Testis (tissue), 5 donors: ENCODE data around the gene LGALS12. TPM values are rescaled to one million over a fixed set of nuclear protein-coding genes. Genes with fewer than 3 reads are reported as not detected.

Source experiments
- DNase-seq: peaks from one replicate; pipeline ENCODE4 v3.0.0-alpha.2; 2019
- H3K27ac ChIP-seq, 2 donors: fragments of 200-600 bp; sonication (generic); one replicate each; pipeline ENCODE4 v1.5.1; 2019
- H3K27me3 ChIP-seq: fragments of 200-600 bp; sonication (generic); one replicate; pipeline ENCODE4 v1.5.1; 2019
- H3K36me3 ChIP-seq: fragments of 200-600 bp; sonication (generic); one replicate; pipeline ENCODE4 v1.5.1; 2017; ENCODE audit warnings: low read depth; ENCODE audit errors: missing control alignments
- H3K4me1 ChIP-seq: fragments of 200-600 bp; sonication (generic); one replicate; pipeline ENCODE4 v1.5.1; 2019
- H3K4me3 ChIP-seq, 2 donors: fragments of 200-600 bp; sonication (generic); one replicate each; pipeline ENCODE4 v1.5.1; 2017 to 2019
- H3K9me3 ChIP-seq: fragments of 200-600 bp; sonication (generic); one replicate; pipeline ENCODE4 v1.5.1; 2017
- CTCF ChIP-seq, 3 experiments: fragments of 450-650 bp in 2 of 3; fragments of 200-600 bp in 1 of 3; sonication (generic) in 1 of 3; IDR thresholded peaks; one replicate each; pipeline ENCODE4 v1.5.1; 2016 to 2019; ENCODE audit warnings: antibody characterized with exemption in 3 of 3, mild to moderate bottlenecking in 2 of 3, moderate library complexity in 1 of 3
- POLR2A ChIP-seq: fragments of 450-650 bp; IDR thresholded peaks from one replicate; pipeline ENCODE4 v1.6.1; 2017; ENCODE audit warnings: antibody characterized with exemption, mild to moderate bottlenecking, moderate library complexity
- WGBS, 2 donors: methylation state at CpG; one replicate each; pipeline ENCODE4 v1.1.5; 2018; 5-methylcytosine and 5-hydroxymethylcytosine counted together
- intact Hi-C: fragments of 100-400 bp; cut with DNase I; formaldehyde crosslinking; loops from one replicate; pipeline ENCODE4 v1.15.1; 2023; ENCODE audit warnings: low total_unique reads
- long read RNA-seq, 2 donors: transcript quantifications; one replicate each; lab custom pipeline, GENCODE V29; 2026
- polyA plus RNA-seq: library from polyadenylated mRNA; stranded (reverse); fragments of 350-450 nt; fragmentation: Illumina TruSeq; extraction: RNeasy Lipid Tissue Mini Kit (QIAGEN cat#74804); gene quantifications from one replicate; pipeline ENCODE4 v1.2.3, GENCODE V29; 2014; ENCODE audit warnings: low read depth, low replicate concordance; ENCODE audit not compliant: insufficient read depth
- total RNA-seq, 2 donors: library from RNA; depleted of rRNA; stranded (reverse); fragments of >200 nt; gene quantifications; one replicate each; pipeline ENCODE4 v1.2.3, GENCODE V29; 2016

Gene LGALS12
- total RNA-seq, result under 1 TPM in 1 of 2 donors, not detected in 1; 0.37 TPM
- polyA plus RNA-seq, result not detected
- long read RNA-seq, donor 1, result 0 reads
- long read RNA-seq, donor 2, result 0 reads

DNA sequence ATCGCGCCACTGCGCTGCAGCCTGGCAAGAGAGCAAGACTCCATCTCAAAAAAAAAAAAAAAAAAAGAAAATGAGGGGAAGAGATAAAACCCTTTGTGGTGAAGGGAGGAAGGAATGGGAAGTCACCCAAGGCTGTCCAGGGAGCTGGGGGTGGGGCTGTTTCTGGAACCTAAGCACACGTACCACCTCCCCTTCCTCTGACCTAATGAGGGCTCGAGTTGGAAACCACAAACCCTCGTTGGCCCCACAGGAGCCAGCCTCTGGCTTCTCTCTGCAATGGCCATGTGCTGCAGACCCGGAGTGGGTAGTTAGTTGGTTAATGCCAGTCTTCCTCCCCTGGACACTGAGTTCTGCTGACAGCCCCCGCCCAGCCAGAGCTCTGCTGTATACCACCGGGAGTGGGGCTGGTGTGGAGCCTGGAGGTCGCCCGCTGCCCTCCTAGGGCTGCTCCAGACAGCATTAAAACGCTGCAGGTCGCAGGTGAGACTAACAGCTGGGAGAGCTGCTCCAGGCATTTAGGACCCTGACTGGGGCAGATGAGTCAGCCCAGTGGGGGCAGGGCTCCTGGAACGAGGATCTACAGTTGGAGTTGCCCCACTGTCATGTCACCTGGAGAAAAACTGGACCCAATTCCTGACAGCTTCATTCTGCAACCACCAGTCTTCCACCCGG is at the start of gene LGALS12:
Gene LGALS12 (plus strand): TSS at position 228 of the 672 bp plus-strand sequence. CDS start 375 bp downstream, at position 603.
- Histone ChIP-seq H3K27me3 (no peaks in the 10 kb centered on the region), H3K4me1 (peaks cover 15% of the 10 kb centered on the region), H3K36me3 (no peaks in the 10 kb centered on the region), H3K9me3 (no peaks in the 10 kb centered on the region), H3K27ac (no peak within 1 kb of the TSS), H3K4me3 (no peak within 1 kb of the TSS)
- DNase-seq, result no peak
- WGBS, 2 donors, result 72 to 82% methylated on average over 8 to 15 of the region's 15 CpGs
- intact Hi-C loops, result no loop called here
- TF ChIP-seq POLR2A (no peak), CTCF (IDR thresholded peaks at IDR 0.05) (no peak)

DNA sequence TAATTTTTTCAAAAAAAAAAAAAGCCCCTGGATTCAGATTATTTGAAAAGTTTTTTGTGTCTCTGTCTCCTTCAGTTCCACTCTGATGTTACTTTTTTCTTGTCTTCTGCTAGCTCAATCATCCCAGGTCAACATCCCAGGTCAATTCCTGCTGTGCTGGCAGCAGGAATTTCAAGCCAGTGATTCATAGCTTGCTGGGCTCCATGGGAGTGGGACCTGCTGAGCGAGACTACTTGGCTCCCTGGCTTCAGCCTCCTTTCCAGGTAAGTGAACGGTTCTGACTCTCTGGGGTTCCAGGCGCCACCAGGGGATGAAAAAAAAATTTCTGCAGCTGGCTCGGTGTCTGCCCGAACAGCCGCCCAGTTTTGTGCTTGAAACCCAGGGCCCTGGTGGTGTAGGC is 46.3 kb upstream of the LGALS12 start:
- no peak for DNase-seq
- H3K36me3 ChIP-seq, result no peaks in the 10 kb centered on the region
- WGBS, 2 donors, result 64 to 75% methylated on average over 6 of the region's 6 CpGs
- H3K27me3 ChIP-seq, result no peaks in the 10 kb centered on the region
- intact Hi-C loops, result no loop called here
- no peak overlapping the region for H3K27ac ChIP-seq
- H3K4me1 ChIP-seq, result no peaks in the 10 kb centered on the region
- no peak for TF ChIP-seq POLR2A
- TF ChIP-seq CTCF (IDR thresholded peaks at IDR 0.05), result no peak
- H3K4me3 ChIP-seq, result no peak overlapping the region
- no peaks in the 10 kb centered on the region for H3K9me3 ChIP-seq

DNA sequence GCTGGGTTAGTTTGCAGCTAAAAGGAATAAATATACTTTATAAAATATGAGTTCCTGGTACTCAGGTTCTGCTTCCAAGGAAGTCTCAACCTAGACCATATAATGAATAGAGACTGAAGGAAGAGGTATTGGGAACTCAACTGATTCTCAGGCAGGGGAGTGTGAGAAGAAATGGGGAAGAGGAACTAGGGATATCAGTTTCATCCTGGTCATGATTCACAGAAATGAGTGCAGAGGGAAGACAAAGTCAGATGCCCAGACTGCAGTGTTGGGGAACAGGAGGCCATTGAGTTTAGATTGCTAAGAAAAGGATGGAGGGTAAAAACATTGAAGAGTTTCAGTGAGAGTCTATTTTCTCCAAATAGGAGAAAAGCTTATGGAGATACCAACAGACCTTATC is 43.7 kb upstream of the LGALS12 start:
- no peaks in the 10 kb centered on the region for H3K4me1 ChIP-seq
- no peak for TF ChIP-seq POLR2A
- TF ChIP-seq CTCF (IDR thresholded peaks at IDR 0.05), result no peak
- DNase-seq, result no peak
- no peaks in the 10 kb centered on the region for H3K9me3 ChIP-seq
- no peak overlapping the region for H3K4me3 ChIP-seq
- H3K27me3 ChIP-seq, result no peaks in the 10 kb centered on the region
- H3K27ac ChIP-seq, result no peak overlapping the region
- no peaks in the 10 kb centered on the region for H3K36me3 ChIP-seq
- intact Hi-C loops, result no loop called here

DNA sequence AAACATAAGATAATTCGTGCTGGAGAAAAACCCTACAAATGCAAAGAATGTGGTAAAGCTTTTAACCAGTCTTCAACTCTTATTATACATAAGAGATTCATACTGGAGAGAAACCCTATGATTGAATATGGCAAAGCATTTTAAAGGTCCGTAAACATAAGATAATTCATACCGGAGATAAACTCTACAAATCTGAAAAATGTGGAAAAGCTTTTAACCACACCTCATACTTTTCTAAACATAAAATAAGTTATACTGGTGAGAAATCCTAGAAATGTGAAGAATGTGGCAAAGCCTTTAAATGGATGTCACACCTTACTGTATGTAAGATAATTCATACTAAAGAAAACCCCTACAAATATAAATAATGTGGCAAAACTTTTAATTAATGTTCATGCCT is 35.6 kb upstream of the LGALS12 start:
- no peak for DNase-seq
- WGBS, 2 donors, result 76 to 80% methylated on average over 3 of the region's 3 CpGs
- no peak for TF ChIP-seq CTCF (IDR thresholded peaks at IDR 0.05)
- no peak for TF ChIP-seq POLR2A

GRCh38 chr11:63472372-63472771 is 33.5 kb upstream of the LGALS12 start:
- Histone ChIP-seq H3K4me3 (no peak overlapping the region), H3K9me3 (no peaks in the 10 kb centered on the region), H3K4me1 (no peaks in the 10 kb centered on the region), H3K27me3 (no peaks in the 10 kb centered on the region), H3K27ac (no peak overlapping the region), H3K36me3 (no peaks in the 10 kb centered on the region)
- TF ChIP-seq CTCF (IDR thresholded peaks at IDR 0.05) (no peak), POLR2A (no peak)
- no peak for DNase-seq
- intact Hi-C loops, result no loop called here
- WGBS, 2 donors, result 83 to 89% methylated on average over 3 of the region's 3 CpGs

More for the DNA sequence above, 35.6 kb upstream of the LGALS12 start:
- Histone ChIP-seq H3K4me3 (no peak overlapping the region), H3K36me3 (no peaks in the 10 kb centered on the region), H3K27ac (no peak overlapping the region), H3K9me3 (no peaks in the 10 kb centered on the region), H3K27me3 (no peaks in the 10 kb centered on the region), H3K4me1 (no peaks in the 10 kb centered on the region)
- intact Hi-C loops, result no loop called here
